HEK293 (cell line): ENCODE measurements around the gene TFAP2E.

ENCODE experiments used
- CTCF ChIA-PET: fragments of 350-600 bp; formaldehyde crosslinking; extraction: SDS; loops from one replicate; lab custom pipeline; 2021; ENCODE audit warnings: antibody characterized with exemption; lab: Yijun Ruan, JAX
- POLR2A ChIA-PET: fragments of 300-600 bp; formaldehyde crosslinking; extraction: SDS; loops from one replicate; lab custom pipeline; 2020; ENCODE audit warnings: antibody characterized with exemption, inconsistent platforms; lab: Yijun Ruan, JAX
- H3K27ac ChIP-seq: fragments of 200-500 bp; sonication (Bioruptor generic); 2 replicates; pipeline ENCODE4 v1.5.1; 2014; ENCODE audit warnings: low read depth, low read length, control low read depth, inconsistent platforms; ENCODE audit errors: extremely low read depth
- H3K36me3 ChIP-seq, 2 experiments: fragments of 200-500 bp in 1 of 2; sonication (Bioruptor generic) in 1 of 2; 1 replicate in 1 of 2; 2 replicates in 1 of 2; pipeline ENCODE4 v1.5.1; 2014 to 2017; ENCODE audit warnings: inconsistent platforms in 2 of 2, low read length in 2 of 2; ENCODE audit not compliant: control insufficient read depth in 2 of 2, insufficient read depth in 1 of 2
- H3K4me1 ChIP-seq: fragments of 200-500 bp; sonication (Bioruptor generic); 2 replicates; pipeline ENCODE4 v1.5.1; 2014; ENCODE audit warnings: mild to moderate bottlenecking, low read length, inconsistent platforms; ENCODE audit not compliant: control insufficient read depth, insufficient read depth
- H3K4me3 ChIP-seq: 2 replicates; pipeline ENCODE4 v1.5.1; 2011; ENCODE audit warnings: low read depth, mild to moderate bottlenecking, control low read depth, low read length, moderate library complexity
- H3K9me3 ChIP-seq: fragments of 200-500 bp; sonication (Bioruptor generic); 2 replicates; pipeline ENCODE4 v1.5.1; 2014; ENCODE audit warnings: low read depth, low read length, inconsistent platforms; ENCODE audit not compliant: control insufficient read depth, insufficient read depth
- GLI2 ChIP-seq: fragments of 450-650 bp; formaldehyde crosslinking; IDR thresholded peaks from 2 replicates; pipeline ENCODE4; 2017; ENCODE audit warnings: missing biosample characterization, missing genetic modification characterization, low read depth, borderline replicate concordance
- GLIS1 ChIP-seq: fragments of 450-650 bp; formaldehyde crosslinking; IDR thresholded peaks from 2 replicates; pipeline ENCODE4 v1.5.1; 2016; ENCODE audit warnings: missing biosample characterization, missing genetic modification characterization
- IKZF3 ChIP-seq: fragments of 450-650 bp; IDR thresholded peaks from 2 replicates; pipeline ENCODE4 v1.5.0; 2018; ENCODE audit warnings: missing biosample characterization, mild to moderate bottlenecking, missing genetic modification characterization, moderate library complexity
- PRDM10 ChIP-seq: fragments of 450-650 bp; formaldehyde crosslinking; IDR thresholded peaks from 2 replicates; pipeline ENCODE4 v1.5.1; 2016; ENCODE audit warnings: missing biosample characterization, missing genetic modification characterization
- PRDM6 ChIP-seq: fragments of 450-650 bp; formaldehyde crosslinking; IDR thresholded peaks from 2 replicates; pipeline ENCODE4 v1.5.1; 2017; ENCODE audit warnings: missing biosample characterization, missing genetic modification characterization
- SCRT1 ChIP-seq: fragments of 450-650 bp; formaldehyde crosslinking; IDR thresholded peaks from 2 replicates; pipeline ENCODE4 v1.5.1; 2016; ENCODE audit warnings: missing biosample characterization, missing genetic modification characterization, borderline replicate concordance
- SCRT2 ChIP-seq: fragments of 450-650 bp; formaldehyde crosslinking; IDR thresholded peaks from 2 replicates; pipeline ENCODE4 v1.5.1; 2016; ENCODE audit warnings: missing biosample characterization, missing genetic modification characterization
- ZBTB17 ChIP-seq: fragments of 450-650 bp; formaldehyde crosslinking; IDR thresholded peaks from 2 replicates; pipeline ENCODE4 v1.5.1; 2016; ENCODE audit warnings: missing biosample characterization, missing genetic modification characterization
- ZBTB21 ChIP-seq: fragments of 450-650 bp; formaldehyde crosslinking; IDR thresholded peaks from 2 replicates; pipeline ENCODE4 v1.5.1; 2017; ENCODE audit warnings: missing biosample characterization, missing genetic modification characterization
- ZBTB44 ChIP-seq: fragments of 450-650 bp; IDR thresholded peaks from 2 replicates; pipeline ENCODE4 v1.5.1; 2018; ENCODE audit warnings: missing biosample characterization, mild to moderate bottlenecking, missing genetic modification characterization
- ZBTB48 ChIP-seq: fragments of 450-650 bp; formaldehyde crosslinking; IDR thresholded peaks from 2 replicates; pipeline ENCODE4 v1.5.1; 2016; ENCODE audit warnings: missing biosample characterization, missing genetic modification characterization
- ZIC2 ChIP-seq: fragments of 450-650 bp; formaldehyde crosslinking; IDR thresholded peaks from 2 replicates; pipeline ENCODE4 v1.5.1; 2016; ENCODE audit warnings: missing biosample characterization, missing genetic modification characterization
- ZNF155 ChIP-seq: fragments of 450-650 bp; formaldehyde crosslinking; IDR thresholded peaks from 2 replicates; pipeline ENCODE4 v1.5.1; 2016; ENCODE audit warnings: missing biosample characterization, missing genetic modification characterization
- ZNF830 ChIP-seq: fragments of 450-650 bp; IDR thresholded peaks from 2 replicates; pipeline ENCODE4 v1.5.0; 2018; ENCODE audit warnings: missing biosample characterization, missing genetic modification characterization, low read depth, mild to moderate bottlenecking, moderate library complexity

TFAP2E gene

DNA sequence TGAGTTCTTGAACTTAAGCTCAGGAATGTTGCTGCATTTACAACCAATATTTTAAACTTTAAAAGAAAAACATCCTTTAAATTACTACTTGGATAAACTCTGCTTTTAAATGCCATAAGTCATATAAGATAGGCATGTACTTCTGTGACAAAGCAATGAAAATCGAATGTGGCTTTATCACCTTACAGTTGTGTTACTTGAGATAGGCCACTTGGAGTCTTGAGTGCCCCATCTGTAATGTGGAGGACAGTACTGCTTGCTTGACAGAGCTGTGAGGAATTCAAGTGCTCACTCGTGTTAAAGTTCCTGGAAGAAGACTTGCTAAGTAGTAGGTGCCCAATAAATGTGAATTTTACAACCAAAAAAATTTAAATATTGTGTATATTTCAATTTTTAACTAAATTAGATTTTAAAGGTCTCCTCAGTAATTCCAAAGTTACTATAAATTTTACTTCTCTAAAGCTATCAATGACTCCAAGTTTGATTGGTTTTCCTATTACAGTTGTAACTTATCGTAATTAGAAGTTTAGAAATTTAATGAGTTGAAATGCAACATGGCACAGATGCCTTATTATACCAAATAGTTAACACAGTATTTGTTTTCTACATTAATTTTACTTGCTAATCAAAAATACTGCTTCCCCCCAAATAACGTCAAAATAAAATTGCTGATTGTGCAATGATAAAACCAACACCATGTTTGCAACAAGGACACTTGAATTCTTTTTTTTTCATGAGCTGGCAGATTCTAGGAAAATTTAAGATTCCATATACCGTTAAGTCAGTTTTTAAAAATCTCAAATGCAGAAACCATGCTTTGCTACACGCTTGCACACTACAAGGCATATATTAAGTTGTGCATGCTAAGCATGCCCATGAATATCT lies 46.4 kb downstream of the TFAP2E start:
- POLR2A ChIA-PET, result interaction anchor here (0.7 to 1.3 kb wide), 2 partner anchors 19 to 62 kb away, joined by 3 read pairs; partner anchors contain the start of genes KIAA0319L and NCDN
- CTCF ChIA-PET, result interaction anchor here (0.6 to 2.0 kb wide), 3 partner anchors 8 to 51 kb away, joined by 4 read pairs; no protein-coding TSS in a partner anchor

DNA sequence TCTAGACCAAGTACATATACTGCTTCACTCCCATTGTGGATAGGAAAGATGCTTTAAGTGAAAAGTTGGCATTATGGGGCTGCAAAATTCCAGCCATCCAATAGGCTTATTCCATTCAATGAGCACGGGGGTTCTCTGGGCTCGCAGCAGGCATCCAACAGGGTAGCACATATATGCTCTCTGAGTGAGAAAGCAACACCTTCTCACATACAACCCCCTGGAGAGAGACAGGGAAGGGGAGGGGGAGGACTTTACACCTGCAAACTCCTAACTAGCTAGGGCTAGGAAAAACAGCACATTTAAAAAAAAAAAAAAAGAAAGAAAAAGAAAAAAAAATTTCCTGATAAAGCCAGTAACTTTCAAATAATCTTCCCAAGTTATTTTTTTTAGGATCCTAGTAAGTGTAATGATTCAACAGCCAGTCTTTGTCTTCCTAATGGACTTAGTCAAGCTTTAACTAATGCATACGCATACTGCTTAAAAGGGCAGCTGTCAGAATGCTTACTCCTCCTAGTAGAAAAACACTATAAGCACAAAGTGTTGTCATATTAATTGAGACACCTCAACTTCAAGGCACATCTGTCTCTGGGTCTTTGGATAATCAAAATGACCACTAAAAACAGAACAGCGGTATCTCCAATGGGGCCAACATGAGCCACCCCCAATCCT lies 49.5 kb downstream of the TFAP2E start:
- Histone ChIP-seq H3K9me3 (no peaks in the 10 kb centered on the region), H3K27ac (no peak overlapping the region), H3K4me1 (no peaks in the 10 kb centered on the region), H3K4me3 (no peak overlapping the region), H3K36me3 (peaks cover 7 to 74% of the 10 kb centered on the region in 2 experiments; a peak in 2 of 3 replicates)
- ChIA-PET POLR2A (no interaction called here), CTCF (interaction anchor here (0.6 kb wide), 1 partner anchor 465 kb away, joined by 4 read pairs; no protein-coding TSS in a partner anchor)
- 0 out of 2 replicates have a peak, but pooled peaks have one; percentile 29 for TF ChIP-seq GLIS1 (tag by site-specific recombination)
- TF ChIP-seq ZNF155 (tag by site-specific recombination), result no peak

More for the DNA sequence above, 46.4 kb downstream of the TFAP2E start:
- Histone ChIP-seq H3K27ac (no peak overlapping the region), H3K4me3 (no peak overlapping the region), H3K9me3 (no peaks in the 10 kb centered on the region), H3K4me1 (no peaks in the 10 kb centered on the region), H3K36me3 (peaks cover 0 to 80% of the 10 kb centered on the region in 2 experiments; a peak in 2 of 3 replicates)
- TF ChIP-seq ZBTB44 (no peak), IKZF3 (tag by site-specific recombination) (no peak), SCRT1 (tag by site-specific recombination) (no peak), ZBTB17 (peak; percentile 64; the same call in 1 of the 2 replicates), ZBTB48 (no peak), ZNF830 (tag by site-specific recombination) (no peak)

DNA sequence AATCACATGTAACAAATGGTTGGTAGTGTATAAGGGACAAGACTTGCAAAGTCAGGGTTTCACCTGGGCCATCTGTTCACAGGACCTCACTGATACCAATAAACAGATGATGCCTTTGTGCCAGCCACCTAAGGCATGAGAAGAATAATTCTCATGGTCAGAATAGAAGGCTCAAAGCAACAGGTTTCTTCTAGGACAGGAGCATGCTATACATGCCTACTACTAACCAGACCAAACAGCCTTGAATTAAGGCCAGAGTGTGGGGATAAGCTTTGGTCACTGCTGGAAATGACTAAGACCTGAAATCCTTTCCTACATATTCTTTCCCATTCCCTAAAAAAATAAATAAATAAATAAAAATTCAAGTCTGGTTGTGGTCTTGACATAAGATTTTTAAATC lies 50.7 kb downstream of the TFAP2E start:
- no peaks in the 10 kb centered on the region for H3K9me3 ChIP-seq
- H3K27ac ChIP-seq, result no peak overlapping the region
- H3K4me3 ChIP-seq, result no peak overlapping the region
- ChIA-PET CTCF (interaction anchor here (0.9 kb wide), 1 partner anchor 172 kb away, joined by 3 read pairs; no protein-coding TSS in a partner anchor), POLR2A (interaction anchor here (0.6 kb wide), 1 partner anchor 34 kb away, joined by 3 read pairs; no protein-coding TSS in a partner anchor)
- peaks cover 7 to 73% of the 10 kb centered on the region in 2 experiments; a peak in 2 of 3 replicates for H3K36me3 ChIP-seq
- peak; percentile 74; the same call in 1 of the 2 replicates for TF ChIP-seq SCRT1 (tag by site-specific recombination)
- TF ChIP-seq SCRT2 (tag by site-specific recombination), result peak; percentile 87
- no peak for TF ChIP-seq ZBTB21 (tag by site-specific recombination)
- no peaks in the 10 kb centered on the region for H3K4me1 ChIP-seq

DNA sequence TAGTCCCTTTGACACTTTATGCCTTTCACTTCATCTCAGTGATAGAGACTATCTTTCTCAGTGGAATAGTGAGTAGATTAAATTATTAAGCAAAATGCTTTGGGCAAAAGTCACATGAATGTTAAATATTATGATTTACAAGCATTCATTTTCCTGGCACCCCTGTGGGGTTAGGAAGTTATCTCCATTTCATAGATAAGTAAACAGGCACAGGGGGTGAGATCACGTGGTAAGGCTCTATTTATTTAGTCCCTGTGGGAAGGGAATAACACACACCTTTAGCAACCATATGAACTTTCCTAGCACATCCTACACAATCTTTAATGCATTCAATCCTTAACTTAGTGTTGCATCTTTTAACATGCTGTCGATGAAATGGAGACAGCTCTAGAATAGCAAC lies 55.9 kb downstream of the TFAP2E start:
- Histone ChIP-seq H3K4me3 (no peak overlapping the region), H3K4me1 (peaks cover 5% of the 10 kb centered on the region), H3K36me3 (peaks cover 48 to 88% of the 10 kb centered on the region in 2 experiments), H3K9me3 (no peaks in the 10 kb centered on the region), H3K27ac (no peak overlapping the region)
- no peak for TF ChIP-seq PRDM10 (tag by site-specific recombination)
- TF ChIP-seq GLI2, result no peak
- TF ChIP-seq IKZF3 (tag by site-specific recombination), result peak; percentile 78
- TF ChIP-seq GLIS1 (tag by site-specific recombination), result peak; percentile 68
- TF ChIP-seq PRDM6, result peak; percentile 56
- TF ChIP-seq ZIC2 (tag by site-specific recombination), result peak; percentile 46
- CTCF ChIA-PET, result interaction anchor here (0.7 to 2.6 kb wide), 2 partner anchors 60 to 100 kb away, joined by 3 to 8 read pairs; no protein-coding TSS in a partner anchor
- POLR2A ChIA-PET, result interaction anchor here (1.4 kb wide), 1 partner anchor 86 kb away, joined by 3 read pairs; no protein-coding TSS in a partner anchor
